Common myeloid progenitor, CD34-positive (primary cell): ENCODE data around the gene KXD1.
A peak's percentile ranks its signal among the peaks of the same experiment; 100 is the strongest.
"Not testable (repeated sequence)": the region's sequence is repeated elsewhere in the genome, so short reads cannot be mapped to it uniquely, and the experiment has no call there.

Experiments used
- CTCF ChIA-PET: fragments of 350-600 bp; sonication (Branson Sonifier 250); formaldehyde crosslinking; loops from one replicate; lab custom pipeline; 2021; ENCODE audit warnings: antibody characterized with exemption; lab: Charles Lee
- POLR2A ChIA-PET: fragments of 350-600 bp; sonication (Branson Sonifier 250); formaldehyde crosslinking; loops from one replicate; lab custom pipeline; 2021; ENCODE audit warnings: antibody characterized with exemption; lab: Charles Lee
- DNase-seq, 3 donors: peaks; one replicate each; pipeline versions ENCODE4 v3.0.0 to v3.0.0-alpha.2; 2013
- H3K27ac ChIP-seq, 2 experiments: 1 replicate in 1 of 2; 2 replicates in 1 of 2; pipeline ENCODE4 v1.7.0; 2013; ENCODE audit warnings: inconsistent platforms in 2 of 2, low read length in 2 of 2, mild to moderate bottlenecking in 2 of 2, low read depth in 1 of 2, moderate library complexity in 1 of 2; ENCODE audit not compliant: severe bottlenecking in 2 of 2, insufficient read depth in 1 of 2, poor library complexity in 1 of 2
- H3K27me3 ChIP-seq, 5 experiments: replicated peaks in 2 of 5; 1 replicate in 3 of 5; 2 replicates in 2 of 5; pipeline versions ENCODE4 v1.6.1 to v1.7.0; 2013; ENCODE audit warnings: low read length in 4 of 5, mild to moderate bottlenecking in 2 of 5, moderate library complexity in 2 of 5, inconsistent platforms in 1 of 5; ENCODE audit not compliant: insufficient read depth in 5 of 5, control insufficient read depth in 4 of 5
- H3K36me3 ChIP-seq, 4 experiments: 1 replicate in 2 of 4; 2 replicates in 2 of 4; pipeline versions ENCODE4 v1.6.1 to v1.7.0; 2013; ENCODE audit warnings: low read length in 3 of 4, control low read depth in 1 of 4, mild to moderate bottlenecking in 1 of 4; ENCODE audit not compliant: control insufficient read depth in 4 of 4, insufficient read depth in 4 of 4
- H3K4me1 ChIP-seq, 4 experiments: 1 replicate in 3 of 4; 2 replicates in 1 of 4; pipeline versions ENCODE4 v1.6.1 to v1.7.1; 2013; ENCODE audit warnings: low read length in 3 of 4, mild to moderate bottlenecking in 3 of 4, control low read depth in 1 of 4, inconsistent platforms in 1 of 4, moderate library complexity in 1 of 4; ENCODE audit not compliant: control insufficient read depth in 4 of 4, insufficient read depth in 4 of 4; ENCODE audit errors: control extremely low read depth in 1 of 4
- H3K4me3 ChIP-seq, 7 experiments: 1 replicate in 4 of 7; 2 replicates in 3 of 7; pipeline versions ENCODE4 v1.5.1 to v1.7.0; 2013; ENCODE audit warnings: mild to moderate bottlenecking in 7 of 7, low read length in 6 of 7, moderate library complexity in 6 of 7, inconsistent platforms in 2 of 7, low read depth in 2 of 7, control low read depth in 1 of 7; ENCODE audit not compliant: insufficient read depth in 4 of 7, control insufficient read depth in 1 of 7; ENCODE audit errors: extremely low read depth in 1 of 7
- H3K9me3 ChIP-seq, 5 experiments: 1 replicate in 4 of 5; 2 replicates in 1 of 5; pipeline versions ENCODE4 v1.6.1 to v1.7.1; 2013; ENCODE audit warnings: low read length in 4 of 5, mild to moderate bottlenecking in 2 of 5, inconsistent platforms in 1 of 5, low read depth in 1 of 5, moderate library complexity in 1 of 5; ENCODE audit not compliant: control insufficient read depth in 4 of 5, insufficient read depth in 2 of 5; ENCODE audit errors: control extremely low read depth in 1 of 5
- WGBS: methylation state at CpG from one replicate; pipeline ENCODE4 v1.1.5; 2013; ENCODE audit not compliant: insufficient coverage; 5-methylcytosine and 5-hydroxymethylcytosine counted together

Gene KXD1

GRCh38 chr19:18591735-18592385 is 34.2 kb downstream of the KXD1 start:
- H3K27ac ChIP-seq: no peak overlapping the region
- H3K9me3 ChIP-seq: no peaks in the 10 kb centered on the region
- no peak overlapping the region for H3K4me3 ChIP-seq
- peaks cover 0 to 14% (median 7%) of the 10 kb centered on the region in 4 experiments for H3K36me3 ChIP-seq
- CTCF ChIA-PET: interaction anchor here (0.6 to 4.5 kb wide), 9 partner anchors 8 to 420 kb away, joined by 3 to 43 read pairs (median 5); partner anchors contain the start of gene UBA52
- 93% methylated on average over 19 of the region's 22 CpGs for WGBS
- H3K27me3 ChIP-seq: peaks cover 0 to 24% (median 8%) of the 10 kb centered on the region in 5 experiments
- POLR2A ChIA-PET: interaction anchor here (0.6 kb wide), 1 partner anchor 15 kb away, joined by 4 read pairs; no protein-coding TSS in a partner anchor
- H3K4me1 ChIP-seq: peaks cover 5 to 54% (median 47%) of the 10 kb centered on the region in 4 experiments
- DNase-seq: no peak

GRCh38 chr19:18592732-18593131 is 35.1 kb downstream of the KXD1 start:
- Histone ChIP-seq H3K36me3 (peaks cover 0 to 14% (median 7%) of the 10 kb centered on the region in 4 experiments), H3K4me1 (peaks cover 5 to 54% (median 48%) of the 10 kb centered on the region in 4 experiments), H3K27me3 (peaks cover 0 to 31% (median 8%) of the 10 kb centered on the region in 5 experiments)
- H3K4me3 ChIP-seq, DNase-seq, H3K9me3 ChIP-seq, POLR2A ChIA-PET, H3K27ac ChIP-seq: not testable (repeated sequence)
- WGBS: no CpG with 5 or more reads among the region's 5 CpGs
- CTCF ChIA-PET: interaction anchor here (1.1 to 2.4 kb wide), 10 partner anchors 21 to 256 kb away, joined by 3 to 12 read pairs (median 4); partner anchors contain the start of gene UBA52

GRCh38 chr19:18593367-18594095 is 35.9 kb downstream of the KXD1 start:
- H3K4me3 ChIP-seq: peak overlapping the region in 1 of 7 experiments; percentile 55
- H3K4me1 ChIP-seq: peaks cover 2 to 46% (median 40%) of the 10 kb centered on the region in 4 experiments
- ChIA-PET POLR2A (no interaction called here), CTCF (interaction anchor here (0.7 to 2.4 kb wide), 15 partner anchors 22 to 326 kb away, joined by 3 to 12 read pairs (median 4); partner anchors contain the start of genes COPE, DDX49 and UBA52)
- 70% methylated on average over 18 of the region's 25 CpGs for WGBS
- peaks cover 0 to 39% (median 8%) of the 10 kb centered on the region in 5 experiments for H3K27me3 ChIP-seq
- peaks cover 0 to 14% (median 7%) of the 10 kb centered on the region in 4 experiments for H3K36me3 ChIP-seq
- no peaks in the 10 kb centered on the region for H3K9me3 ChIP-seq
- no peak for DNase-seq
- no peak overlapping the region for H3K27ac ChIP-seq

GRCh38 chr19:18594096-18594823 is 36.6 kb downstream of the KXD1 start:
- no peaks in the 10 kb centered on the region for H3K9me3 ChIP-seq
- peak; percentile 67 to 83 (median 83) for DNase-seq
- peaks cover 0 to 14% (median 7%) of the 10 kb centered on the region in 4 experiments for H3K36me3 ChIP-seq
- WGBS: 1% methylated on average over 40 of the region's 54 CpGs
- CTCF ChIA-PET: interaction anchor here (0.6 to 2.4 kb wide), 14 partner anchors 22 to 1333 kb away, joined by 3 to 12 read pairs (median 4); partner anchors contain the start of genes COPE, DDX49 and UBA52
- H3K27ac ChIP-seq: no peak overlapping the region
- peaks cover 2 to 43% (median 34%) of the 10 kb centered on the region in 4 experiments for H3K4me1 ChIP-seq
- H3K27me3 ChIP-seq: peaks cover 0 to 44% (median 8%) of the 10 kb centered on the region in 5 experiments
- POLR2A ChIA-PET: no interaction called here
- peak overlapping the region in 6 of 7 experiments; percentile 11 to 57 (median 40) for H3K4me3 ChIP-seq

GRCh38 chr19:18594824-18595373 is 37.2 kb downstream of the KXD1 start:
- H3K9me3 ChIP-seq: no peaks in the 10 kb centered on the region
- peak overlapping the region in 6 of 7 experiments; percentile 11 to 57 (median 40) for H3K4me3 ChIP-seq
- CTCF ChIA-PET: interaction anchor here (1.1 to 2.4 kb wide), 6 partner anchors 35 to 252 kb away, joined by 4 to 12 read pairs (median 4); no protein-coding TSS in a partner anchor
- H3K36me3 ChIP-seq: peaks cover 0 to 14% (median 7%) of the 10 kb centered on the region in 4 experiments
- H3K27ac ChIP-seq: no peak overlapping the region
- peaks cover 0 to 37% (median 27%) of the 10 kb centered on the region in 4 experiments for H3K4me1 ChIP-seq
- no peak for DNase-seq
- POLR2A ChIA-PET: no interaction called here
- 10% methylated on average over 19 of the region's 26 CpGs for WGBS
- peaks cover 0 to 51% (median 8%) of the 10 kb centered on the region in 5 experiments for H3K27me3 ChIP-seq

GRCh38 chr19:18595475-18595874 is 37.8 kb downstream of the KXD1 start:
- ChIA-PET CTCF (interaction anchor here (1.2 kb wide), 1 partner anchor 37 kb away, joined by 3 read pairs; the partner anchor contains the start of gene KXD1), POLR2A (no interaction called here)
- Histone ChIP-seq H3K9me3 (no peaks in the 10 kb centered on the region), H3K36me3 (peaks cover 0 to 12% (median 6%) of the 10 kb centered on the region in 4 experiments), H3K27me3 (peaks cover 0 to 53% (median 8%) of the 10 kb centered on the region in 5 experiments), H3K4me3 (no peak overlapping the region), H3K4me1 (peaks cover 0 to 31% (median 23%) of the 10 kb centered on the region in 4 experiments), H3K27ac (no peak overlapping the region)
- 93% methylated on average over 4 of the region's 6 CpGs for WGBS
- DNase-seq: no peak
